GM21619 (cell line): ENCODE measurements around the gene LRRC71.

ENCODE experiments used
- ATAC-seq: cut with Tn5 transposase; IDR thresholded peaks from one replicate; pipeline ENCODE4 v1.9.1; 2021; ENCODE audit not compliant: unreplicated experiment

Gene LRRC71

DNA sequence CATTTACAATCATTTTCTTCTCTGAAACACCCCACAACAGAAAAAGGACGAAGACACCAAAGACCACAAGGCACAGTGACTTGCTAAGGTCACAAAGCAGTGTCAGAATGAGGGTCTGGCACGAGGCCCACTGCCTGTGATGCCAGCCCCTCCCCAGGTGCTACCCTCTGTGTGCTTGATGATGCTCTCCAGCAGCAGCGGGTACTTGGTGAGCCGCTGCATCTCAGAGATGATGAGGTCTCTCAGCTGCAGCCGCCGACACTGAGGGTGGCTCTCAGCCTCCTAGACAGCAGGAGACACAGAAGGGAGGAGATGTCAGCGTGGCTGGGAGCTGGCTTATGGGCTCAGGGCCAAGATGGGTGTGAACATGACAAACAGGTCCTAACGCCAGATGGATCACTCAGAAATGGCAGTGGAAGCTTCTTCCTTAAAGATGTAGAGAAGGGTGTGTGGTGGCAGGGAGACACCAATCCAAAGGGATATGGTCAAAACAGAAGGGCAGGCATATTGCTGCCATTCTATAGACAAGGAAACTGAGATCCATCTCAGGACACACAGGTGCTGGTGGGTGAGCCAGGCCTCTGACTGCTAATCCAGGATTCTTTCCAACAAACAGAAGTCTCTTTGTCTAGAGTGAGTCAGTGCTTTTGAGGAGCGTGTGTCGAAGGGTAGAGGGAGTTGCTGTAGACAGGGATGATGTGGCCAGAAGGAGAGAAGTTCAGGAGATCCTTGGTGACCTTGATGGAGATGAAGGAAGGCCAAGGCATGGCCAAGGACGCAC is 25.6 kb downstream of the LRRC71 start:
- no peak for ATAC-seq

GRCh38 chr1:156947127-156947526 is 26.7 kb downstream of the LRRC71 start:
- no peak for ATAC-seq

DNA sequence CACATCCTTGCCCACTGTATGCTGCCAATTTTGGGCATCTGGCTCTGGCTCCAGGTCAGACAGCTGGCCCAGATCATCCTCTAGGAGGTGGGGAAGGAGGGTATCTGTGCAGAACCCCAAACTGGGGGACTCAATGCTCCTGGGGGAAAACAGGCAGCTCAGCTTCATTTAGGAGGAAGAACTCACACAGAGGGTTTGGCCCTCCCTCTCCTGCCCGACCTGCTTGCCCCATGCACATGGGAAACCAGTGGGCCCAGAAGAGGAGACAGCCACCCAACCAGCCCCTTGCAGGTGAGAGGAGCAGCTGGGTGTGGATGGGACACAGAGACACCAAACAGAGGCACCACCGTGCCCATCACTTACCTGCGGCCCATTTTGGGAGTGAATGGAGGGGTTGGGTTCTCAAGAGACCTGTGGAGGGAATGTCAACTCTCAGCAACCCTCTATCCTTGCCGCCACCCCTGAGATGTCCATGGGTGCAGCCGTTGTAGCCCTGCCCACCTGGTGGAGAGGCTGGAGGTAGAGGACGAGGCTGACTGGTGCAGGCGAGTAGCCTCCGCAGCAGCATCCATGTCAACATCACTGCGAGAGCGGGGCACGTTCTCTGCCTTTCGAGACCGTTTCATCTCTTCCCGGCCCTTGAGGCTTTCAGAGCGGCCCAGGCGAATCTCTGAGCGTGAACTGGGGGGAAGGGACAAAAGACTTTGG is 27.5 kb downstream of the LRRC71 start:
- ATAC-seq = no peak

DNA sequence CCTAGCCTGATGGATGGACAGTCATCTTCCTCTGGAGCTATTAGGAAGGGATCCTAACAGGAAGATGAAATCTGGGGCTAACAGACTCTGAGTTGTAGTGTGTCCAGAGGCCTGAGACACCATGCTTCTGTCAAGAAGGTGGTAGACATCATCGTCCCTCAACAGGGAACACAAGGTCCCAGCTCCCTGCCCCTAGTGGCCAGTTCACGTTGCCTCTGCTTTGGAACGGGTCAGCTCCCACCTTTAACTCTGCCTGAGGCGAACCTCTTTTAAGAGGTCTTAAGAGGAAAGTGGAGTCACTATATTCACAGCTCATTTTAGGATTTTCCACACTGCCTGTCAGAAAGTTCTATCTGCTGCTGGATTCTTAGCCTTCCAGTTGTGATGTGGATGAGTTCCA is 28.3 kb downstream of the LRRC71 start:
- no peak for ATAC-seq

DNA sequence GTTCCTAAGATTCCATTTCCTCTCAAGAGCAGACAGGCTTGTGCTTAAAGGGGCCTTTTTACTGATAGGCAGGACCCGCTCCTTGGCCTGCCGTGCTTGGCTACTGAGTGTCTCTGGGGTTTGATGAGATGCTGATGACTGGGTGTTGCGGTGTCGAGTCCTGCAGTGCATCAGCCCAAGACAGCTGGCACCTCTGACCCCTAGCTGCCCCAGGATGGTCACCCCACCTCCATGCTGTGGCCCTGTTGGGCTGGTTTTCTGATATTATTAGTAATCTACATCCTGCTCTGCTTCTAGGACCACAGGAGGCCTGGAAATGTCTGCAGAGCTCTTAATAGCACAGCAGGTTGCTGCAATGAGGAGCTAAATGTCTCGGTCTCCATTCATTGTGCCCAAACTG is 28.7 kb downstream of the LRRC71 start:
- ATAC-seq = no peak

DNA sequence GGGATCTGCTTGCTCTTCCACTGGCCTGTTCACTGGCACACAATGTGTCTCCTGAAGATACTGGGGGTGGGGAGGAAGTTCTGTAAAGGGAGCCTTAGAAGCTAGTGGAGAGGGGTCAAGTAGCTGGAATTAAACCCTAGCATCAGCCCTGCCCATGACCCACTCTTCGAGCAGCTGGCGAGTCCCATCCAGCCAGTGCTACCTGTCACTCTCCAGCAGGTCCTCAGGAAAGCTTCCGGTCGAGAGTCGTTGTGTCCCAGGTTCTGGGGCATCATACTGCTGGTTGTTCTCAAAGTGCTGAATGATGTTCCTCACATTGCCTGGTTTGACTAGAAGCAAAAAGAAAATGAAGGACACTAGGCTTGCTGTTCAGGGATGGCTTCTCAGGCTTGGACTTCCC is 30.9 kb downstream of the LRRC71 start:
- no peak for ATAC-seq

DNA sequence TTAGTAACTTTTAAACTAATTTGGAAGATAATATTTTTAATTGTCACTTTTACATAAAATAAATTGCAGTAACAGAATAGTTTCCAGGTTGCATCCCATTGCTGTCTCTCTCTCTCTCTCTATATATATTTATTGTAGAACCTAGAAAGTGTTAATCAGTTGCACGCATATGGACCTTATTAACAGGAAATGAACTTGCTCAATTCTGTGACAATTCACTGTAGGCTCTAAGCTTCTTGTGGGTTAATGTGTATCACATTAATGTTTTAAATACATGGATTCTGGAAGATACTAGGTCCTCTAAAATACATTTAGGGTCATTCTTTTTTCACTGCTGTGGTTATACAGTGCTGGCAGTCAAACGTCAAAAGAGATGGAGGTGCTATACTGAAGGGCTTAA is 33.1 kb downstream of the LRRC71 start:
- no peak for ATAC-seq

- no peak for ATAC-seq
Observed at GRCh38 chr1:156956333-156956732, 35.9 kb downstream of the LRRC71 start.

DNA sequence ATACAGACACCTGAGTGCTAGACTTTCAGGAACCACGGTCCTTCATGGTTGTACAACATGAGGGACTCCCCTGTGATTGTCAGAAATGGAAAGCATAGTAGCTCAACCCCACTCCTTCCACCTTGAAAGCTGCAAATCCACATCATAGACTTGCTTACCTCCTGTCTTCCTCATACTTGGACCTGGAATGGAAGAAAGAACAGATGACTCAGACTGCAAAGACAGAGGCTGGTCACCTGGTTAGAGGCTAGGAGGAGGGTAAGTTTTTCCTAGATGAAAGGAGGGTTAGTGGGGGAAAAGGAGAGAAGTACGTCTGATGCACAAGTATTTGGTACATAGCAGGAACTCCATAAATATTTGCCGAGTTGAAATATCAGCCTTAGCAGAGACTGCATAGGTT is 37.2 kb downstream of the LRRC71 start:
- ATAC-seq = no peak

GRCh38 chr1:156958247-156958714 is 37.8 kb downstream of the LRRC71 start:
- no peak for ATAC-seq

DNA sequence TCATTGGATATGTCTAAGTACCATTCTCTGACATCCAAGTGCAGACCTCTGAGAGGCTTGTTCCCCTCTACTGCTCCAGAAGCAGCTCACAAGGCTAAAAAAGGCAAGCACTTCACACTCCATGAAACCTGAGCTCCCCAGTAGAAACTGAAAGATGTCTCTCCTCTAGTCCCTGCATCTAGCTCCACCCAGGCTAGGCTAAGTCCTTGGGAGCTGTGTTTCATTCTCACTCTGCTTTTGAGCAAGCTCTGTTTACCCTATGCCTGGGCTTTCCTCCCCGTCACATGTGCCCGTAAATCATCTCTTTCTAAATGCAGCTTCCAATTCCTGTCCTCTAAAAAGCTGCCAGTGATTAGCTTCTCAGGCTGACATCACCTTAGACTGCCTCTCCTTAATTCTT is 39.0 kb downstream of the LRRC71 start:
- ATAC-seq = no peak

DNA sequence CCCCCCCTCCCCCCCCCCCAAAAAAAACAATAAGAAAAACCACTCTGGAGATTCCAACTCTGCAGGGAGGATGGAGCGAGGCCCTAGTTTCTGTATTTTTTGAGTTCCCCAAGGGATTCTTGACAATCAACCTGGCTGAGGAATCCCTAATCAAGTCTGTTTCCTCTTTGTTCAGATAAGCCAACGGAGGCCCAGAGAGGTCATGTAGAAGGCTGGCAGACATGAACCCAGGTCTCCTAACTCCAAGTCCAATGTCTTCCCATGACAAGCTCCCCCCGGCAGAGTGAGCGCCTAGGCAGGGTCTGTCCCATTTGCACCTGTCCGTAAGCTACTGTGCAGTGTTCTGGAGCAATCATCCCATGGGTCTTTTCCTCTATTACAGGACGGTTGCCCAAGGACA is 39.5 kb downstream of the LRRC71 start:
- no peak for ATAC-seq

DNA sequence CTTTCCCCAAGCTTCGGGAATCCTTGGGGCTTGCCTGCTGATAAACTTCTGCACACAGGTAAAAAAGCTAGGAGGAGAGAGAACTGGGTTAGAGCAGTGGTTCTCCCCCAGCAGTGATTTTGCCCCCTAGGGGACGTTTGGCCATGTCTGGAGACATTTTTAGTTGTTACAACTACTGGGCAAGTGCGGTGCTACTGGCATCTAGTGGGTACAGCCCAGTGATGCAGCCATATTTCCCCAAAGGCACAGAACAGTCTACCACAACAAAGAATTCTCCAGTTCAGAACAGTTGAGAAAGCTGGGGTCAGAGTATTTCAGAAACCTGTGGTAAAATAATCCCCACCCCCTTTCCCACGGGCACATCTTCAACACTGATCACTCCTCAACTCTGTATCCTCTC is 41.3 kb downstream of the LRRC71 start:
- ATAC-seq = no peak

GRCh38 chr1:156963621-156964020 is 43.2 kb downstream of the LRRC71 start:
- no peak for ATAC-seq

- no peak for ATAC-seq
Observed at GRCh38 chr1:156964441-156964840, 44.0 kb downstream of the LRRC71 start.

DNA sequence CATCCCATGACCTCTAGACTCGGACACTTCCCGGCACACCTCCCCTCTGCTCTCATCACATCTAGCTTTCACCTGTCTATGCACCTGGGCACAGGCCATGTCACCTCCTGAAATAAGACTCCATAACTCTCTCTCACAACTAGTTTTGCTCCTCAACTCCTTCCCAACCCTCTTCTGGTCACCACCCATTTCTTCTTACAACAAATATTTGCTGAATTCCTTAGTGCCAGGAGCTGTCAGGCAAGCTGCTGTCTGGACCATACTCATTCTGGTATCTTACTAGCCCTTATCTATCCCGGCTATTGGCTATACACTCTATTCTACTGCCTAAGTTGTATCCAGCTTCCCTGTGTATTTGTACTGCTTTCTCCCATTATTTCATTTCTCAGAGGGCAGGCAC is 49.1 kb downstream of the LRRC71 start:
- ATAC-seq = no peak

- ATAC-seq = no peak
Observed at GRCh38 chr1:156970017-156970416, 49.6 kb downstream of the LRRC71 start.

- ATAC-seq = no peak
Observed at GRCh38 chr1:156973417-156973816, 53.0 kb downstream of the LRRC71 start.

DNA sequence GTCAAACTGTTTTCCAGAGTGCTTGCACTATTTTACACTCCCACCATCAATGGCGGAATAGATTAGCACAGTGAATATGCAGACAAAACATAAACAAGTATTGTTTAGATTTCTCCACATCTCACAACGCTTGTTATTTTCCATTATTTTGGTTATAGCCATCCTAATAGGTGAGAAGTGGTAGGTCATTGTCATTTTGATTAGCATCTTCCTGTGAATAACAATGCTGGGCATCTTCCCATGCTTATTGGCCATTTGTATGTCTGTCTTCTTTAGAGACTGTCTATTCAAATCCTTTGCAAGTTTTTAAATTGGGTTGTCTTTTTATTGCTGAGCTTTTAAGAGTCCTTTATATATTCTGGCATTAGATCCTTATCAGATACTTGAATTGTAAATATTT is 54.7 kb downstream of the LRRC71 start:
- no peak for ATAC-seq

DNA sequence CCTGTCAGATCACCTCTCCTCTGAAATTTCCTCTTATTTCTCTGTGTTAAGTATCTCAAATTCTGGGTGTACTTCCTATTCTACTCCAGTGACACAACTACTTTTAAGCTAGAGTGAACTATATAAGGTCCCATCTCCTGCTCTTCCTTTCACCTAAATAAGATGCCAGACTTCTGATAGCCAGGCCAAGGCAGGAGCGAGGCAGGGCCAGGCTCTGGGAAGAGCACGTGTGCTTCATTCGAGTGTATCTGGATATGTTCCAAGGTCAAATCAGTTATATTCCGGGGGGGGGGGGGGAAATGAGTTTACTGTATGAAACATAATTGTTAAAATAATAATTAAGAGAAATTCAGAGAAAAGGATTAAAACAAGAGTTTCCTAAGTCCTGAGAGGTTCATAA is 60.1 kb downstream of the LRRC71 start:
- ATAC-seq = no peak
